Left colon (tissue), 2 donors: ENCODE measurements around the gene PROM2. TPM values are rescaled to one million over a fixed set of nuclear protein-coding genes. Genes with fewer than 3 reads are reported as not detected.

Experiments used
- ATAC-seq: fragments of 200-7000 bp; cut with Tn5 transposase; one replicate; pipeline ENCODE4 v1.9.1; 2020; ENCODE audit warnings: mild to moderate bottlenecking, moderate library complexity
- DNase-seq, 2 donors: peaks; one replicate each; pipeline ENCODE4 v3.0.0-alpha.2; 2020
- intact Hi-C, 2 donors: fragments of 100-400 bp; cut with DNase I in 1 of 2; cut with micrococcal nuclease in 1 of 2; formaldehyde crosslinking; loops; one replicate each; pipeline versions ENCODE4 v1.11.2 to v1.14.0; 2022; cut with DNase I, micrococcal nuclease
- total RNA-seq, 2 donors: library from RNA; stranded (reverse); fragmentation: NEBNext Ultra II Directional; extraction: Animal tissue kit (Norgen Biotek cat#: 25700); gene quantifications; one replicate each; pipeline ENCODE4 v1.2.1, GENCODE V29; 2021
- donor health status: DM: no; HTN: no; CAD: no.
- donor health status: DM: yes; HTN: yes; CAD: no.

Gene PROM2
- total RNA-seq, 2 donors from 2014 or later = 32.9 to 39.9 TPM

GRCh38 chr2:95328358-95329125 is 54.3 kb downstream of the PROM2 start:
- intact Hi-C loops = no loop called here
- ATAC-seq (no peak), DNase-seq (no peak)

DNA sequence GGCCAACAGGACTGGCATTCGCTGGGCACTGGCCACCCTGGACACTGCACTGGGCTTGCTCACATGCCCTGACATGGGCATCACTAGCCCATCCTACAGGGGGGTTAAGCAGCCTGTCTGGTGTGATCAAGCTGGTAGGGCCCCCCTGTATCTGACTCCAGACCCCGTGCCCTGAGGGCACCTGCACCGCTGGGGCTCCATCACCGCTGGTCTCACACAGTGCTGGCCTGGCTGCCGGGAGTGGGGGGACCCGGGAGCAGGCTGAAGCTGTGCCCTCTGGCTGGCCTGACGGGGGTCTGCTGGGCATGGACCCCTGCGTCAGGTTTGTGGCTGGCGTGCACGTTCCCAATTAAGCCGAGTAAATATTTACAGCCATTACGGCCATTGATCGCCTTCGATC is 55.2 kb downstream of the PROM2 start:
- no peak for DNase-seq
- intact Hi-C loops = no loop called here
- ATAC-seq = no peak

- intact Hi-C loops = no loop called here
- DNase-seq (peak in 1 of 2 donors; percentile 20), ATAC-seq (peak; percentile 30)
Observed at GRCh38 chr2:95329891-95330793, 55.9 kb downstream of the PROM2 start.

DNA sequence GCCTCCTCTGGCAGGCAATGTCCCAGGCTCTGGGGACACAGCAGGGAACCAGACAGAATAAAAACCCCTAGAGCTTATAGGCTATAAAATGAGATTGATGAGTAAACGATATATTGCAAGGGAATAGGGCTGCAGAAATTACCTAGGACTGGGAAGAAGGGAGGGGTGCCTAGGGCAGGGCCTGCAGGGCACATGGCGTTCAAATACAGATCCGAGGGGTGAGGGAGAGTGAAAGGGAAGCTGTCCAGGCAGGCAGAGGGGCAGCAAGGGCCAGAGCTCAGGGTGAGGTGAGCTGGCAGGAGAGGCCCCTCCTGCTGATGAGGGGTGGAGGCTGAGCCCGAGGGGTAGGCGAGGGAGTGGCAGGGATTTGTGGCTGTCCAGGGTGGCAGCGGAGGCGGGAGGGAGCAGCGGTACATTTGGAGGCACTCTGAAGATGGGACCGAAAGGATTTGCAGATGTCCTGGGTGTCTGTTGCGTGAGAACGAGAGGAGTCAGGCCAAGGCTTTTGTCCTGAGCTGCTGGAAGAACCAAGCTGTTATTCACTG is 56.6 kb downstream of the PROM2 start:
- no peak for DNase-seq
- intact Hi-C loops = no loop called here
- ATAC-seq = peak; percentile 6

DNA sequence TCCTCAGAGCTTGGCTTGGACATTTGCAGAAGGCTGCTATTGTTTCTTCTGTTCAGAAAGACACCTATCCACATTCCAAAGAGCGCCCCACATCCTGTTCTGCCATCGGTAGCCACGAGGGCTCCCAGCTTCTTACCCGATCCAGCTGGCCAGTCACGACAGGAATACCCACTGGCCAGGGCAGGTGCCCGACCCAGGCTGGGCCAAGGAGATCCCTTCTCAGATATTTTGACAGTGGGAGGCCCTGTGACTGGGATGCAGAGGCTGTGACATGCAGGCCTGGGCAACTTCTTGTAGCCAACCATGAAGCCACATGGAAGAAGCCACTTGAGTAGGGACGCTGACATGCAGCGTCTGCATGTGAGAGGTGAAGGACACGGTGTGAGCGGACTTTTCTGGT is 57.4 kb downstream of the PROM2 start:
- DNase-seq = no peak
- no peak for ATAC-seq
- intact Hi-C loops = no loop called here

GRCh38 chr2:95332036-95332435 is 57.8 kb downstream of the PROM2 start:
- DNase-seq (no peak), ATAC-seq (no peak)
- intact Hi-C loops = no loop called here

DNA sequence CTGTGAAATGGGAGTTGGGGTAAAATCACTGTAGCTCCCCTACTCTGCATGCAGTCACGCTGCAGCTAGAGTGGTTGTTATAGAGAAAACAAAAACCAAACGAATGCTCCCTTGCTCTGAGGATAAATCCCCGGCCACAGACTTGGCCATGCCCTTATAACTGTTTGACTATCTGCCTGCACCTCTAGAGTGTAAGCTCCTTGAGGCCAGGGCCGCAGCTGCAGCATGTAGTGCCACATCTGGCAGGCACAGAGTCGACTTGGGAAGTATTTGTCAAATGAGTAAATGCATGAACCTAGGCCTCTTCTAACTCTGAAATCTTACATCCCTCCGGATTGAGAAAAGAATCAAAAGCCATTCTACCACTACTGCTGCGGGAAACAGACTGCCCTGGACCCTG is 58.8 kb downstream of the PROM2 start:
- DNase-seq (no peak), ATAC-seq (no peak)
- intact Hi-C loops = no loop called here

GRCh38 chr2:95333888-95334338 is 59.7 kb downstream of the PROM2 start:
- intact Hi-C loops = no loop called here
- ATAC-seq = peak; percentile 84
- DNase-seq = peak; percentile 52 to 84

DNA sequence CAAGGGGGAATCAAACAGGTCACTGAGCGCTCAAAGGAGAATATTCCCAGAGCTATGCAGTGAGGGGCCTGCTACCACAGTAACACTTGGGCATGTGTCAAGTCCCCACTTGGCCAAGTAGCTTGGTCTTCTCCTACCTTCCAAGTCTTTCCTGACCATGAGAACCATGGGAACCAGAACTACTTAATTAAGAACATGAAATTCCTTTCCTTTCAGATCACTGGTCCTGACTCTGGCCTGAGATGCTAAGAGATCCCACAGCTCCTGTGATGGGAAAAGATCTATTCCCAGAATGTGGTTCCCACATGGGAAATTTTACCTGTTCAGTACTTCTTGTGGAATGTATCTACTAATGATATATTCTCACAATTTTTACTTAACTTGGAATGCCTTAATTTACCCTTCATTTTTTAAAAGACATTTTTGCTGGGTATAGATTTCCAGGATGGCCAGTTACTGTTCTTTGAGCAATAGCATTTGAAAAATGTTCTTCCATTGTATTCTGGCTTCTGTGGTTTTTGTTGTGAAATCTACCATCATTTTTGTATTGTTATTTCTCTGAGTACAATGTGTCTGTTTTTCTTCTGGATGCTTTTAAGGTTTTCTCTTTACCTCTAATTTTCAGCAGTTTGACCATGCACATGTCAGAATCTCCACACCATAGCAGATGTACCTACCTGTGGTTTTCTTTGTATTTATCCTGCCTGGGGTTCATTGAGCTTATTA is 60.8 kb downstream of the PROM2 start:
- DNase-seq (no peak), ATAC-seq (no peak)
- intact Hi-C loops = no loop called here

GRCh38 chr2:95336406-95336805 is 62.2 kb downstream of the PROM2 start:
- no peak for ATAC-seq
- intact Hi-C loops = no loop called here

DNA sequence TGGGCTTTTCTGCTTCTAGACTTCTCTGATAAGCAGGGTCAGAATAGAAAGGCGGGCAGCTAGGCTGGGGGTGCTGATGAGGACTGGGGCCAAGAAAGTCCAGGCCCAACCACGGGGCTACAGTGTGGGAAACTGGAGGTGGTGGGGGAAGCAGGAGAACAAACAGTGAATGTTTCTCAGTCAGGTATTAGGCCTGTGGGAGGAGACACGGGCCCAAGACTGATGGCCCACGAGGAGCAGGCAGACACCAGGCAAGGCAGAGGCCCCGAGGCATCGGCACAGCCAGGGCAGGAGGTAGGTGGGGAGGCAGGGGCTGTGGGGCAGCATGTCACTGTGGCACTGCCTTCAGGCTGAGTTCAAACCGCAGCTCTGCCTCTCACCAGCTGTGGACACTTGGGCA is 63.6 kb downstream of the PROM2 start:
- DNase-seq (no peak), ATAC-seq (no peak)
- intact Hi-C loops = no loop called here

More at GRCh38 chr2:95336406-95336805, 62.2 kb downstream of the PROM2 start:
- no peak for DNase-seq

Other genes starting within 250 kb of the PROM2 start
- 1 to 10 TPM; 1.6 to 4.2 TPM for gene MAL, start 248.7 kb upstream of the PROM2 start, total RNA-seq
- gene MRPS5, start 152.6 kb upstream of the PROM2 start, total RNA-seq = 10 to 100 TPM; 55.8 to 73.1 TPM
- gene ZNF514, start 114.6 kb upstream of the PROM2 start, total RNA-seq = 10 to 100 TPM; 17.4 to 18.6 TPM
- 1 to 10 TPM; 2.4 to 2.6 TPM for gene ZNF2, start 108.6 kb upstream of the PROM2 start, total RNA-seq
- 1 to 10 TPM; 1.8 to 1.9 TPM for gene ZNF892, start 66.9 kb upstream of the PROM2 start, total RNA-seq
- 1 to 10 TPM; 3.0 to 4.7 TPM for gene KCNIP3, start 22.9 kb downstream of the PROM2 start, total RNA-seq
- gene FAHD2A, start 128.3 kb downstream of the PROM2 start, total RNA-seq = 10 to 100 TPM; 31.3 to 43.1 TPM
- not detected for gene TRIM43B, start 210.3 kb downstream of the PROM2 start, total RNA-seq